HG03159 (cell line): ENCODE results near the gene PRKG2.
"Not testable (repeated sequence)": the region's sequence is repeated elsewhere in the genome, so short reads cannot be mapped to it uniquely, and the experiment has no call there.

Experiments used
- ATAC-seq: cut with Tn5 transposase; IDR thresholded peaks from one replicate; pipeline ENCODE4 v1.9.1; 2021; ENCODE audit warnings: mild to moderate bottlenecking, moderate library complexity; ENCODE audit not compliant: unreplicated experiment

The PRKG2 gene

DNA sequence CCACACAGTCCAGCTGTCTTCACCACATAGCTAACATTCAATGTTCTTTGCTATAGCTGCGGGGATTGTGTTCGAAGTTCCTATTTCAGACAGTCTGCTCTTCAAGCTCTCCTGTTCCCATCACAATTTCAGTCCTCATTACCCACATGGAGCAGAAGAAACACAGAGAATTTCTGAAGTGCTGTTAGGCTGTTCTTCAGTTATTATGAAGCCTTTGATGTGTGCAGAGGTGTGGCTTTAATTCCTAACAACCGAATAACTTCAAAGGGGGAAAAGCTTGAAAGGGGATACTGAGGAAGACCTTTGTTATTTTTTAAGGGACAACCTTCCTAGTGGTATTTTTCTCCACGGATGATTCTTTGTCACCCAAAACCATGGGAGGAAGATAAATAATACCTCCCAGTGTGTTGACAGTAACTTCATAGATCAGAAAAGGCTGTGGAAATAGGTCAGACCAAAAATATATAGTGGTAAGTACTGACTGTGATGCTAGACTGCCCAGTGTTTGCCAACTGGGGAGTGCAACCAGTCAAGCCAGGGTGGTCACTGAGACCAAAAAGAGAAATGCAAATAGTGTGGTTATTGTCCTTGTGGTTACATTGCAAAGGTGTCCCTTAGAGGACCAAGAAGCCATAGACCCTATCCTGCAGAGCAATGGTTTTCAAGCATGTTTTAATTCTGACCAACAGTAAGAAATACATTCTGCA, 52.1 kb downstream of the PRKG2 start:
- ATAC-seq: no peak

- ATAC-seq: not testable (repeated sequence)
These were observed 61.2 kb downstream of the PRKG2 start for GRCh38 chr4:81153714-81154323.

DNA sequence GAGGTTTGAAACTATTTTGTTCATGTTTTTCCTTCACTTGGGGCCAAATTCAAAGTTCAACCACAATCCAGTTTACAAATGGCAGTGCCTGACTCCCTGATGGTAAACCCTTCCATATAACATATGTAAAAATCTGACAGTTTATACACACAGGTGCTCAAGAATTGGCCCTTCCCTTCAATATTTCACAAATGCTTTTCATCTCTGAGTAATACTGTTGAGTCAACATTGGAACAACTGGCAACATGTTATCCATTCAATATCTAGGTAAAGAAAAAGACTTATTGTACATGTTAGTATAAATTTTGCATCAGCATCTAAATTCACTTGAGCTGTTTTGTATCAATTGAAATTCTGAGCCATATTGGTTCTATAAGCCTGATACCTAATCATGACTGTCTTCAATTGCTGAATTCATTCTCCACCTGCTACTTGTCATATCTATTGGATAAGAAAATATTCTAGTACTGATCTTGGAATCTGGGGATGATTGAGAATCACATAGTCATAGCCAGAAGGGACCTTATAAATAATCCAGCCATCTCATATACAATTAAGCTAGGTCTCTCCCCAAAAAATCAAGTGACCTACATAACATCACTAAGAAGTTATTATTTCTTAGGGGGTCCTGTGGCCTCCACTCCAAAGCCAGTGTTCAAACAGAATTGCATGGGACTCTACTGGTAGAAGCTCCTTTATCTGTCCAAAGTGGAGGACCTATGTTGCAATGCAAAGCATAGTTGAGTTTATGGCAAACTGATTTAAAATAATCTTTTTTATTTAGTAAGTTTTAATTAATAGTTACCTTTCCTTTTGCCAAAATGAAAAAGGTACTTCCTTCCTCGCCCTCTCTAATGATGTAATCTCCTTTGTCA, 61.9 kb downstream of the PRKG2 start:
- no peak for ATAC-seq

GRCh38 chr4:81149976-81150375, 65.0 kb downstream of the PRKG2 start:
- ATAC-seq: no peak

- ATAC-seq: no peak
These were observed 66.4 kb downstream of the PRKG2 start for GRCh38 chr4:81148576-81148975.

GRCh38 chr4:81146466-81146865, 68.6 kb downstream of the PRKG2 start:
- no peak for ATAC-seq

- ATAC-seq: no peak
These were observed 71.8 kb downstream of the PRKG2 start for GRCh38 chr4:81143183-81143582.

- no peak for ATAC-seq
These were observed 72.3 kb downstream of the PRKG2 start for GRCh38 chr4:81142744-81143143.

GRCh38 chr4:81137894-81138293, 77.1 kb downstream of the PRKG2 start:
- ATAC-seq: no peak

DNA sequence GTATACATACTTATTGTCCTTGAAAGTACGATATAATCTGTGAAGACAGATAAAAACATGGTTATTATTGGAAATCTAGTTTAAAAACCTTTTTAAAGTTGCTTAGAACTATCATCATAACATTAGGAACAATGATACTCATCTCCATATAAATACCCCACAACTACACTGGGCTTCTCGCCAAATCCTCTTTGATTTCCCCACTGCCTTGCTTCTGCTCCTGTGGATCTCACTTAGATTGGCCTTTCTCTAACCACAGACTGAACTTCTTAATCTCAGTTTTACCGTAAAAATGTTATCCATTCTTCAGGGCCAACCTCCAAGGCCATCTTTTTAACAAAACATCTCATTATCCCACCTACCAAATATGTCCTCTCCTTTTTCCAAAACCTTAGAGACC, 77.6 kb downstream of the PRKG2 start:
- ATAC-seq: no peak

GRCh38 chr4:81136161-81136905, 78.7 kb downstream of the PRKG2 start:
- no peak for ATAC-seq

GRCh38 chr4:81135501-81135900, 79.5 kb downstream of the PRKG2 start:
- no peak for ATAC-seq

GRCh38 chr4:81131563-81131962, 83.5 kb downstream of the PRKG2 start:
- ATAC-seq: no peak

GRCh38 chr4:81131066-81131465, 84.0 kb downstream of the PRKG2 start:
- no peak for ATAC-seq

GRCh38 chr4:81130569-81130968, 84.5 kb downstream of the PRKG2 start:
- ATAC-seq: no peak

DNA sequence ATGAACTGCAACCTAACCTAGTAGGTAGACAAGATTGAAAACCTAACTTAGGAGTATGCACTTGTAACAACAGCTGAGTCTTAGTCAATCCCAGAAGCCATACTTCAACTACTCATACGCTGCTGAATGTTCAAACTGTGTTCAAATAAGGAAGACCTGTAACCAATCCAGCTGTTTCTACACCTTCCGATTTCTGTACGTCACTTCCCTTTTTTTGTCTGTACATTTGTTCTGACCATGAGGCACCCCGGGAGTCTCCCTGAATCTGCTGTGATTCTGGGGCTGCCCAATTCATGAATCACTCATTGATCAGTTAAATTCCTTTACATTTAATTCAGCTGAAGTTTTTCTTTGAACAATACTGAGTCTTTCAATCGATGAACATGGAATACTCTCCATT, 95.0 kb downstream of the PRKG2 start:
- ATAC-seq: no peak

- ATAC-seq: no peak
These were observed 96.9 kb downstream of the PRKG2 start for GRCh38 chr4:81118086-81118485.

- no peak for ATAC-seq
These were observed 98.5 kb downstream of the PRKG2 start for GRCh38 chr4:81116566-81116965.

GRCh38 chr4:81113024-81113423, 102.0 kb downstream of the PRKG2 start:
- ATAC-seq: no peak

DNA sequence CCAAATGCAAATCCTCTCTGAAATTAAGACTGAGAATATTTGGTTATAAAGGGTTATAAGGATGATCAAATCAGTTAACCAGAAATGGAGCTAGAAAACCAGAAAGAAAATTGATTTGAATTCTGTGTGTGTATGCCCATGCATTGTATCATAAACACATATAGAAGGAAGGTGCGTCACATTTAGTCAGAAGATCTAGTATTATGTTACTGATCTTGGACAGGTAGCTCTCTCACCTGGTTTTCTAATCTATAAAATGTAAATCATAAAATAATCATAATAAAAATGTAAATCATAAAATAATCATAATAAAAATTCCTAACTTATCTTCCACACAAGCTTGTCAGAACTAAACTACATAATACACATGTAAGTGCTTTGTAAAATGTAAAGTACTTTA, 105.7 kb downstream of the PRKG2 start:
- ATAC-seq: no peak

DNA sequence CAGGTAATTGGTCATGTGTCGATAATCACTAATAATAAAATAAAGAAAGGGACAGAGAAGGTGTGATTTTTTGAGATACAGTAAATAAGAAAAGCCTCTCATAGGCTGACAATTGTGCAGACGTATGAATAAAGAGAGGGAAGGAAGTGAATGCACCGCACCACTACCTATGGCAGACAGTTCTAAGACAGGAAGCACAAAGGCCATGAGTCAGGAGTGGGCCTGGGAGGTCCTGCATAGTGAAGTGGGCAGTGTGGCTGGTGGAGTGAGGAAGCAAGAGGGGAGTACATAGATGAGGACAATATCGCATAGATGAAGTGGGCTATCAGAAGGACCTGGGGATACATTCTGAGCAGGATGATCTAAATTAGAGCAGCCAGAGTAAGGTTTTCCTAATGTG, 108.9 kb downstream of the PRKG2 start:
- ATAC-seq: no peak
